Retinal pigment epithelial cell (primary cell): Measurements from ENCODE around the gene SMARCD1.

Source experiments
- DNase-seq: peaks from one replicate; pipeline ENCODE4 v3.0.0-alpha.2; 2010; ENCODE audit warnings: low read depth
- H3K4me3 ChIP-seq: 2 replicates; pipeline ENCODE4 v1.5.1; 2011; ENCODE audit warnings: mild to moderate bottlenecking, low read length, control low read depth, moderate library complexity
- CTCF ChIP-seq: conservative IDR thresholded peaks from 2 replicates; pipeline ENCODE4 v1.5.1; 2011; ENCODE audit warnings: low read depth, low read length, control low read depth, inconsistent platforms

Gene SMARCD1

GRCh38 chr12:50103767-50104321 is 18.7 kb downstream of the SMARCD1 start, which contains the start of gene GPD1:
TSS of gene GPD1 (plus strand) at chr12:50104008. CDS start at chr12:50104051, 43 bp downstream.
- H3K4me3 ChIP-seq: peak within 1 kb of the TSS; percentile 29
- DNase-seq: no peak
- peak; percentile 7 for TF ChIP-seq CTCF

DNA sequence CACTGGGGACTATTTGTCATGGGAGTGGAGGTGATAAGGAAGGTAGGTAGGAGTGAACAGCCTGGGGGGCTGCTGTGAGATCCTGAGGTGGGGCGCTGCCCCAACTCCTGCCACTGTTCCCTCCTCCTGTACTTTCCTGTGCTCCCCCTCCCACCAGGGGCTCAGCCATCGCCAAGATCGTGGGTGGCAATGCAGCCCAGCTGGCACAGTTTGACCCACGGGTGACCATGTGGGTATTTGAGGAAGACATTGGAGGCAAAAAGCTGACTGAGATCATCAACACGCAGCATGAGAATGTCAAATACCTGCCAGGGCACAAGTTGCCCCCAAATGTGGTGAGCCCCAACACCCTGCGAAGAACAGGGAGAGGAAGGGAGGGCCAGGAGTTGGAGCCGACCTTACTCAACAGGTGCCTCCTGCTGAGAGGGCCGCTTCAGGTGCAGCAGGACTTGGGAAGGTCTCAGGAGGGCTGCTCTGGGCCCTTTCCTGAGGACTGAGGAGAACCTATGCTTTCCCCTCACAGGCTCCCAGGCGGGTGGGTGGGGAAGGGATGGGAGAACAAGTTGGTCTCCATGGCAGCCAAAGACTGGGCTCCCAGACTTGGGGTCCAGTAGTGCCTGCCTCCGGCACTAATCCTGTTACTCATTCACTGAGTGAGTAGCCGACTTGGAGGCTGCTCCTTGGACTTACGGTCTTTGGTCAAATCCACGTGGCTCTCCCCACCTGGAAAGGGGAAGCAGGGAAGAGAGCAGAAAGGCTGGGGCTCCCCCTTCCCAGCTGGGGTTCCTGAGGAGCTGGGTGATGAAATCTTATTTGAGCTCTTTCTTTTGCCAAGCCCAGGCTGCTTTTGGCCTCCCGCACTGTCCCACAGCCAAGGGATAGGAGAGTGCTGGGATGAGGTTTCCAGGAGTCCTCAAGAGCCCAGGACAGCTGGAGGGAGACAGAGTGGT is 19.6 kb downstream of the SMARCD1 start:
- DNase-seq: peak; percentile 82
- H3K4me3 ChIP-seq: no peak overlapping the region
- no peak for TF ChIP-seq CTCF

- no peak for TF ChIP-seq CTCF
- no peak for DNase-seq
Observed at GRCh38 chr12:50105913-50106450, 20.8 kb downstream of the SMARCD1 start.

GRCh38 chr12:50106907-50107306 is 21.8 kb downstream of the SMARCD1 start:
- TF ChIP-seq CTCF: no peak
- DNase-seq: no peak
- no peak overlapping the region for H3K4me3 ChIP-seq

More at GRCh38 chr12:50105913-50106450, 20.8 kb downstream of the SMARCD1 start:
- no peak overlapping the region for H3K4me3 ChIP-seq

DNA sequence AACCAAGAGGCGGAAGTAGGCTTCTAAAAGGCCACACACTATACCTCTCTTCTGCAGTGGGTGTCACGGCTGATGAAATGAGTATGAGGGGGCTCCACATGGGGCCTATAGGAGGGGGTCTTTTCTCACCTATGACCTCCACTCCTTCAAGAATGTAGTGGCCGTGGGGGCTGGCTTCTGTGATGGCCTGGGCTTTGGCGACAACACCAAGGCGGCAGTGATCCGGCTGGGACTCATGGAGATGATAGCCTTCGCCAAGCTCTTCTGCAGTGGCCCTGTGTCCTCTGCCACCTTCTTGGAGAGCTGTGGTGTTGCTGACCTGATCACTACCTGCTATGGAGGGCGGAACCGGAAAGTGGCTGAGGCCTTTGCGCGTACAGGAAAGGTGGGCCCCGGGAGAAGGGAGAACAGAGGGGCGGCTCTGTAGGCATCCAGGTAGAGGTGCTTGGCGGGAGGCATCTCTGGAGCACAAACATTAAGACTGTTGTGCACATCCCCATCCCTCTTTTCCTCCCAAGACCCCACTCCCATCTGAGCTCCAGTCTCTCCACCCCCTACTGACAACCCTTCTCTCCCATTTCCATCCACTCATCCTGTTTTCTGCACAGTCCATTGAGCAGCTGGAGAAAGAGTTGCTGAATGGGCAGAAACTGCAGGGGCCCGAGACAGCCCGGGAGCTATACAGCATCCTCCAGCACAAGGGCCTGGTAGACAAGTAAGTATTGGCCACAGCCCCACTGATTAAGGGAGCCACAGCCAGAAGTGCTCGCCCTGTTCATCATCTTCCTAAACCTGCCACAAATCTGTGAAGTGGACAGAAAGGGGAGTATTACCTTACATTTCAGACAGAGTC is 22.5 kb downstream of the SMARCD1 start:
- DNase-seq: no peak
- H3K4me3 ChIP-seq: no peak overlapping the region
- TF ChIP-seq CTCF: no peak

GRCh38 chr12:50109319-50109718 is 24.2 kb downstream of the SMARCD1 start:
- DNase-seq: no peak
- H3K4me3 ChIP-seq: no peak overlapping the region
- TF ChIP-seq CTCF: no peak
